Astrocyte of the cerebellum (primary cell): ENCODE measurements around the gene MMRN1.

Source experiments
- DNase-seq: peaks from one replicate; pipeline ENCODE4 v3.0.0-alpha.2; 2011; ENCODE audit warnings: low read depth
- H3K4me3 ChIP-seq: 2 replicates; pipeline ENCODE4 v1.5.1; 2011; ENCODE audit warnings: mild to moderate bottlenecking, low read depth, low read length, moderate library complexity
- CTCF ChIP-seq: IDR thresholded peaks from 2 replicates; pipeline ENCODE4 v1.5.1; 2012; ENCODE audit warnings: low read length, low read depth, moderate library complexity, mild to moderate bottlenecking; ENCODE audit errors: missing control alignments
- in situ Hi-C: cut with HindIII; loops from 2 replicates; pipeline ENCODE4 v1.10.0; 2017; ENCODE audit warnings: low sequenced_read_pairs

Gene MMRN1

GRCh38 chr4:89915937-89916336 lies 21.3 kb downstream of the MMRN1 start:
- TF ChIP-seq CTCF = no peak
- in situ Hi-C loops = no loop called here
- no peak overlapping the region for H3K4me3 ChIP-seq
- no peak for DNase-seq

- H3K4me3 ChIP-seq = no peak overlapping the region
- in situ Hi-C loops = no loop called here
- no peak for DNase-seq
- TF ChIP-seq CTCF = no peak
Observed at GRCh38 chr4:89922848-89923416, 28.3 kb downstream of the MMRN1 start.

- in situ Hi-C loops = no loop called here
- DNase-seq = no peak
- no peak for TF ChIP-seq CTCF
- H3K4me3 ChIP-seq = no peak overlapping the region
Observed at GRCh38 chr4:89928838-89929237, 34.2 kb downstream of the MMRN1 start.

GRCh38 chr4:89929425-89930159 lies 34.9 kb downstream of the MMRN1 start:
- no peak overlapping the region for H3K4me3 ChIP-seq
- in situ Hi-C loops = no loop called here
- no peak for TF ChIP-seq CTCF
- no peak for DNase-seq

- TF ChIP-seq CTCF = no peak
- in situ Hi-C loops = no loop called here
- H3K4me3 ChIP-seq = no peak overlapping the region
- DNase-seq = no peak
Observed at GRCh38 chr4:89939546-89939945, 44.9 kb downstream of the MMRN1 start.

- DNase-seq = peak; percentile 51
- in situ Hi-C loops = no loop called here
- no peak for TF ChIP-seq CTCF
- no peak overlapping the region for H3K4me3 ChIP-seq
Observed at GRCh38 chr4:89939994-89940393, 45.3 kb downstream of the MMRN1 start.
